Astrocyte (in vitro differentiated cells and primary cell): Measurements from ENCODE around the gene GRID2IP. TPM values are rescaled to one million over a fixed set of nuclear protein-coding genes. Genes with fewer than 3 reads are reported as not detected.

ENCODE experiments used
- DNase-seq: peaks from one replicate; pipeline ENCODE4 v3.0.0-alpha.2; 2010; ENCODE audit warnings: low read depth
- FAIRE-seq: peaks from 2 replicates; lab custom pipeline; 2011; peaks lifted over from hg19 to GRCh38; lab: Jason Lieb, UNC
- H2AFZ ChIP-seq: 2 replicates; pipeline ENCODE4 v1.6.0; 2012; ENCODE audit warnings: low read depth, low read length, inconsistent platforms
- H3K27ac ChIP-seq: 2 replicates; pipeline ENCODE4 v1.5.1; 2011; ENCODE audit warnings: low read depth, low read length, inconsistent platforms
- H3K27me3 ChIP-seq: 2 replicates; pipeline ENCODE4 v1.6.0; 2011; ENCODE audit warnings: low read length, inconsistent platforms; ENCODE audit not compliant: insufficient read depth
- H3K36me3 ChIP-seq: 2 replicates; pipeline ENCODE4 v1.5.1; 2011; ENCODE audit warnings: low read length, inconsistent platforms; ENCODE audit not compliant: insufficient read depth
- H3K4me1 ChIP-seq: 2 replicates; pipeline ENCODE4 v1.5.1; 2011; ENCODE audit warnings: low read length, inconsistent platforms; ENCODE audit not compliant: insufficient read depth
- H3K4me2 ChIP-seq: 2 replicates; pipeline ENCODE4 v1.6.0; 2012; ENCODE audit warnings: low read length, inconsistent platforms
- H3K4me3 ChIP-seq: 2 replicates; pipeline ENCODE4 v1.5.1; 2011; ENCODE audit warnings: low read depth, mild to moderate bottlenecking, low read length, inconsistent platforms; ENCODE audit not compliant: insufficient read depth
- H3K79me2 ChIP-seq: 2 replicates; pipeline ENCODE4 v1.6.0; 2012; ENCODE audit warnings: mild to moderate bottlenecking, low read length, inconsistent platforms; ENCODE audit not compliant: insufficient read depth
- H3K9ac ChIP-seq: 2 replicates; pipeline ENCODE4 v1.6.0; 2012; ENCODE audit warnings: mild to moderate bottlenecking, low read length, inconsistent platforms
- H3K9me3 ChIP-seq: 2 replicates; pipeline ENCODE4 v1.5.1; 2012; ENCODE audit warnings: low read depth, mild to moderate bottlenecking, low read length, inconsistent platforms; ENCODE audit not compliant: insufficient read depth
- H4K20me1 ChIP-seq: 2 replicates; pipeline ENCODE4 v1.6.0; 2012; ENCODE audit warnings: low read length, inconsistent platforms; ENCODE audit not compliant: insufficient read depth
- H3K27ac Mint-ChIP-seq: one replicate; pipeline ENCODE4 v1.8.0; 2021; ENCODE audit warnings: mild to moderate bottlenecking, mixed read lengths; ENCODE audit not compliant: unreplicated experiment
- H3K27me3 Mint-ChIP-seq: one replicate; pipeline ENCODE4 v1.8.0; 2021; ENCODE audit warnings: low read depth, mixed read lengths; ENCODE audit not compliant: unreplicated experiment
- H3K36me3 Mint-ChIP-seq: one replicate; pipeline ENCODE4 v1.8.0; 2021; ENCODE audit warnings: low read depth, mixed read lengths; ENCODE audit not compliant: unreplicated experiment
- H3K4me1 Mint-ChIP-seq: one replicate; pipeline ENCODE4 v1.8.0; 2021; ENCODE audit warnings: low read depth, mixed read lengths; ENCODE audit not compliant: unreplicated experiment
- H3K4me3 Mint-ChIP-seq: one replicate; pipeline ENCODE4 v1.8.0; 2021; ENCODE audit warnings: mild to moderate bottlenecking, moderate library complexity, mixed read lengths; ENCODE audit not compliant: unreplicated experiment
- H3K9me3 Mint-ChIP-seq: one replicate; pipeline ENCODE4 v1.8.0; 2021; ENCODE audit warnings: mild to moderate bottlenecking, mixed read lengths; ENCODE audit not compliant: unreplicated experiment
- EZH2 ChIP-seq: IDR thresholded peaks from 2 replicates; pipeline ENCODE4 v1.6.1; 2012; ENCODE audit warnings: mild to moderate bottlenecking, low read length, inconsistent platforms; ENCODE audit not compliant: insufficient read depth
- total RNA-seq: library from RNA; stranded (reverse); gene quantifications from 2 replicates; pipeline ENCODE4 v1.2.1, GENCODE V29; 2021
- TF ChIP-seq, protein P1 (sequence below): IDR thresholded peaks from 2 replicates; pipeline ENCODE4 v1.5.1; 2011; ENCODE audit warnings: low read depth, mild to moderate bottlenecking, inconsistent platforms, low read length, moderate library complexity; ENCODE audit not compliant: insufficient read depth

GRID2IP gene
- total RNA-seq, 1 donor from 2014 or later = 0.09 TPM

DNA sequence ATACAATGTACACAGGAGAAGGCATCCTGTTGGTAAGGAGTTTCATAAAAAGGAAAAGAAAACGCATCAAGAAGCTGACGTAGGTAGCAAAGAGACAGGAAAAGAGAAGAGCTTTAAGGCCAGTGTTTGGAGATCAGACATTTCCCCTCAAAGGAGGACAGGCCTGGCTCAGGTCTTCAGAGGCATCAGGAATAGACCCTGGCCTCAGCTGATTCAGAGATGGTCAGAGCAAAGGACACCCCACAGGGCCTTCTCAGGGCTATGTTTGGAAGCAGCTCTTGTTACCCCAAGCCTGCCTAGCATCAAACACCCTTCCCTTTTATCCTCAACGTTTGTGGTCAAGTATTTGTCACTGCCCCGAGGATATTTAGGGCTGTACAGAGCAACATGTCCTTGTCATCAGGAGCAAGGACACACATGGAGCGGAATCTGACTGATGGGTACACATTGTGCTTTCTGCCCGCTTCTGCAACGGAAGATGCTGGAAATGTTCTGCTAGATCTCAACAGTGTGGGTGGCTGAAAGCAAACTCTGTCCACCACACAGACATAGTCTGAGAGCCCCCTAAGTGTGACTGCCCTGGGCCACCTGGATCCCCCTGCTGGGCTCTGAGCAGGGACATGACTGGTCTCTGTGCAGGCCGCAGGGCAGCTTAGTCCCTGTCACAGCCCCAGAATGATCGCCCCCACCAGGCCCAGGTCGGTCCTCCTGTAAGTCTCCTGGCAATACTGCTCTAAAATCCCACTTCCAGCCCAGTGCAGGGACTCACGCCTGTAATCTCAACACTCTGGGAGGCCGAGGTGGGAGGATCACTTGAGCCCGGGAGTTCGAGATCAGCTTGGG, 25.0 kb upstream of the GRID2IP start:
- Mint-ChIP-seq H3K4me3 (peak overlapping the region; percentile 54), H3K27ac (peak overlapping the region; percentile 12), H3K27me3 (peaks cover 6% of the 10 kb centered on the region), H3K4me1 (peaks cover 3% of the 10 kb centered on the region), H3K36me3 (peaks cover 1% of the 10 kb centered on the region), H3K9me3 (no peaks in the 10 kb centered on the region)
- H3K27me3 ChIP-seq = no peaks in the 10 kb centered on the region
- H3K9ac ChIP-seq = no peak overlapping the region
- no peaks in the 10 kb centered on the region for H3K79me2 ChIP-seq
- TF ChIP-seq, protein P1, sequence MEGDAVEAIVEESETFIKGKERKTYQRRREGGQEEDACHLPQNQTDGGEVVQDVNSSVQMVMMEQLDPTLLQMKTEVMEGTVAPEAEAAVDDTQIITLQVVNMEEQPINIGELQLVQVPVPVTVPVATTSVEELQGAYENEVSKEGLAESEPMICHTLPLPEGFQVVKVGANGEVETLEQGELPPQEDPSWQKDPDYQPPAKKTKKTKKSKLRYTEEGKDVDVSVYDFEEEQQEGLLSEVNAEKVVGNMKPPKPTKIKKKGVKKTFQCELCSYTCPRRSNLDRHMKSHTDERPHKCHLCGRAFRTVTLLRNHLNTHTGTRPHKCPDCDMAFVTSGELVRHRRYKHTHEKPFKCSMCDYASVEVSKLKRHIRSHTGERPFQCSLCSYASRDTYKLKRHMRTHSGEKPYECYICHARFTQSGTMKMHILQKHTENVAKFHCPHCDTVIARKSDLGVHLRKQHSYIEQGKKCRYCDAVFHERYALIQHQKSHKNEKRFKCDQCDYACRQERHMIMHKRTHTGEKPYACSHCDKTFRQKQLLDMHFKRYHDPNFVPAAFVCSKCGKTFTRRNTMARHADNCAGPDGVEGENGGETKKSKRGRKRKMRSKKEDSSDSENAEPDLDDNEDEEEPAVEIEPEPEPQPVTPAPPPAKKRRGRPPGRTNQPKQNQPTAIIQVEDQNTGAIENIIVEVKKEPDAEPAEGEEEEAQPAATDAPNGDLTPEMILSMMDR = no peak
- no peak for TF ChIP-seq EZH2
- no peaks in the 10 kb centered on the region for H4K20me1 ChIP-seq
- H3K4me2 ChIP-seq = peak overlapping the region; percentile 85
- peaks cover 8% of the 10 kb centered on the region for H3K4me1 ChIP-seq
- H3K4me3 ChIP-seq = no peak overlapping the region
- H3K27ac ChIP-seq = no peak overlapping the region
- H3K36me3 ChIP-seq = peaks cover 4% of the 10 kb centered on the region
- FAIRE-seq (no peak), DNase-seq (no peak)
- no peaks in the 10 kb centered on the region for H3K9me3 ChIP-seq
- peak overlapping the region; percentile 52 for H2AFZ ChIP-seq

DNA sequence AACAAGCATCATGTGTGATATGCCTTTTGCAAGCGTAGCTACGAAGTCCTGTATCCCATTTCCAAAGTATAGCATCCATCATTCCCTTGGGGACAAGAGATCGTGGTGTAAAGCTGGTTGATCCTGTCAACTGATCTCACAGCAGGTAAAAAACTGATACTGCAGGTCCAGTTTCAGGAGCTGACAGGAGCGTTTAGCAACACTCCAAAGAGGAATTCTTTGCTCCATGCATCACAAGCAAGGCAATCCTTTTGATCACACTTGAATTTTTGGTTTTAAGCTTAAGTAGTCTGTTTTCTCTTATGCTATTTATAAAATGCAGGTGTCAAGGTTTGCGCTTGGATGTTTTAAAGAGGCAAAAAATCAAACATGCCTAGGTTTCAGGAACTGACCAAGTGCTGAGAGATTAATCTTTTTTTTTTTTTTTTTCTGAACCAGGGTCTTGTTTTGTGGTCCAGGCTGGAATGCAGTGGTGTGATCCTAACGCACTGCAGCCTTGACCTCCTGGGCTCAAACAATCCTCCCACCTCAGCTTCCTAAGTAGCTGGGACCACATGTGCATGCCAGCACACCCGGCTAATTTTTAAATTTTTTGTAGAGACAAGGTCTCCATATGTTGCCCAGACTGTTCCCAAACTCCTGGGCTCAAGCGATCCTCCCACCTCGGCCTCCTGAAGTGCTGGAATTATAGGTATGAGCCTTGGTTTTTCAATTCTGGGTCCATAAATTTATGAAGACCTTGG, 24.2 kb upstream of the GRID2IP start:
- peaks cover 3% of the 10 kb centered on the region for H3K4me1 Mint-ChIP-seq
- peaks cover 6% of the 10 kb centered on the region for H3K27me3 Mint-ChIP-seq
- H3K4me2 ChIP-seq = no peak overlapping the region
- H3K27ac Mint-ChIP-seq = no peak overlapping the region
- no peak overlapping the region for H3K9ac ChIP-seq
- H3K4me1 ChIP-seq = peaks cover 8% of the 10 kb centered on the region
- no peak overlapping the region for H3K27ac ChIP-seq
- H3K36me3 ChIP-seq = no peaks in the 10 kb centered on the region
- H3K4me3 Mint-ChIP-seq = peak overlapping the region; percentile 54
- FAIRE-seq = no peak
- H3K9me3 ChIP-seq = no peaks in the 10 kb centered on the region
- no peaks in the 10 kb centered on the region for H3K79me2 ChIP-seq
- H2AFZ ChIP-seq = no peak overlapping the region
- H3K9me3 Mint-ChIP-seq = no peaks in the 10 kb centered on the region
- peaks cover 1% of the 10 kb centered on the region for H3K36me3 Mint-ChIP-seq
- DNase-seq = no peak
- H4K20me1 ChIP-seq = no peaks in the 10 kb centered on the region
- no peaks in the 10 kb centered on the region for H3K27me3 ChIP-seq
- TF ChIP-seq, protein P1 = no peak
- H3K4me3 ChIP-seq = no peak overlapping the region
